ENCODE data around the gene WFIKKN1. TPM values are rescaled to one million over a fixed set of nuclear protein-coding genes. Genes with fewer than 3 reads are reported as not detected.

WFIKKN1 gene
- total RNA-seq, 2 experiments from 2014 or later: 0.47 to 1.2 TPM

- peak; percentile 89 for DNase-seq (ENCODE audit: low spot score)
- H2AFZ ChIP-seq (ENCODE audit: low read length): 0 out of 2 replicates have a peak overlapping the region, but pooled peaks have one; percentile 47
- TF ChIP-seq CTCF (conservative IDR thresholded peaks at IDR 0.05; ENCODE audit: low read length) (no peak), EZH2phosphoT487 (IDR thresholded peaks at IDR 0.05; ENCODE audit: borderline replicate concordance, low read depth, low read length) (no peak)
- POLR2A ChIA-PET: no interaction called here
- H4K20me1 ChIP-seq (ENCODE audit: insufficient read depth, low read length): no peaks in the 10 kb centered on the region
- no peaks in the 10 kb centered on the region for H3K9me2 ChIP-seq (ENCODE audit: insufficient read depth, low read length)
- peaks cover 8% of the 10 kb centered on the region; the same call in 1 of the 2 replicates for H3K36me3 ChIP-seq (ENCODE audit: insufficient read depth, low read length)
- H3K4me1 ChIP-seq (ENCODE audit: insufficient read depth, low read length, poor library complexity, severe bottlenecking): peaks cover 47% of the 10 kb centered on the region
- peak overlapping the region; percentile 77 for H3K27ac ChIP-seq (ENCODE audit: low read depth, low read length, poor library complexity, severe bottlenecking)
- H3K4me2 ChIP-seq (ENCODE audit: low read length): peak overlapping the region; percentile 88
- CTCF ChIA-PET (ENCODE audit: unreplicated experiment): no interaction called here
- peak overlapping the region; percentile 87 for H3K4me3 ChIP-seq (ENCODE audit: low read depth, low read length, poor library complexity, severe bottlenecking)
- no TSS peak for BruUV-seq (replicated peaks)
- H3K9me3 ChIP-seq (ENCODE audit: low read length): no peaks in the 10 kb centered on the region
- intact Hi-C loops (cut with micrococcal nuclease; ENCODE audit: unreplicated experiment): no loop called here
- H3K79me2 ChIP-seq (ENCODE audit: insufficient read depth, low read depth, low read length): peaks cover 8% of the 10 kb centered on the region; the same call in 1 of the 2 replicates
These were observed 6.6 kb downstream of the WFIKKN1 start for GRCh38 chr16:637081-638018.

- CTCF ChIA-PET (ENCODE audit: unreplicated experiment): no interaction called here
- POLR2A ChIA-PET: no interaction called here
These were observed 7.3 kb downstream of the WFIKKN1 start for GRCh38 chr16:638034-638543.

More at GRCh38 chr16:638034-638543, 7.3 kb downstream of the WFIKKN1 start:
- H3K36me3 ChIP-seq (ENCODE audit: insufficient read depth, low read length): peaks cover 8% of the 10 kb centered on the region; the same call in 1 of the 2 replicates
- H4K20me1 ChIP-seq (ENCODE audit: insufficient read depth, low read length): no peaks in the 10 kb centered on the region
- no TSS peak for BruUV-seq (replicated peaks)
- H3K4me2 ChIP-seq (ENCODE audit: low read length): peak overlapping the region; percentile 72; the same call in 1 of the 2 replicates
- no peaks in the 10 kb centered on the region for H3K9me2 ChIP-seq (ENCODE audit: insufficient read depth, low read length)
- no peak overlapping the region for H2AFZ ChIP-seq (ENCODE audit: low read length)
- no peak for DNase-seq (ENCODE audit: low spot score)
- no peak overlapping the region for H3K4me3 ChIP-seq (ENCODE audit: low read depth, low read length, poor library complexity, severe bottlenecking)
- H3K9me3 ChIP-seq (ENCODE audit: low read length): no peaks in the 10 kb centered on the region
- no peak for TF ChIP-seq CTCF (conservative IDR thresholded peaks at IDR 0.05; ENCODE audit: low read length)
- TF ChIP-seq EZH2phosphoT487 (IDR thresholded peaks at IDR 0.05; ENCODE audit: borderline replicate concordance, low read depth, low read length): no peak
- H3K79me2 ChIP-seq (ENCODE audit: insufficient read depth, low read depth, low read length): peaks cover 8% of the 10 kb centered on the region; the same call in 1 of the 2 replicates
- intact Hi-C loops (cut with micrococcal nuclease; ENCODE audit: unreplicated experiment): no loop called here
- H3K4me1 ChIP-seq (ENCODE audit: insufficient read depth, low read length, poor library complexity, severe bottlenecking): peaks cover 51% of the 10 kb centered on the region
- peak overlapping the region; percentile 73 for H3K27ac ChIP-seq (ENCODE audit: low read depth, low read length, poor library complexity, severe bottlenecking)
